CD14-positive monocyte (primary cell): ENCODE results near the gene MYOC. TPM values are rescaled to one million over a fixed set of nuclear protein-coding genes. Genes with fewer than 3 reads are reported as not detected.

ENCODE experiments used
- DNase-seq, 3 donors: peaks; one replicate each; pipeline ENCODE4 v3.0.0-alpha.2; 2011 to 2022
- H2AFZ ChIP-seq: 2 replicates; pipeline ENCODE4 v1.6.0; 2012; ENCODE audit warnings: mild to moderate bottlenecking, low read depth, low read length, inconsistent platforms; ENCODE audit not compliant: insufficient read depth, poor library complexity, severe bottlenecking
- H3K27ac ChIP-seq, 2 donors: 1 replicate in 1 of 2; 2 replicates in 1 of 2; pipeline ENCODE4 v1.5.1; 2012 to 2013; ENCODE audit warnings: low read length in 2 of 2, control low read depth in 1 of 2, inconsistent platforms in 1 of 2, low read depth in 1 of 2, mild to moderate bottlenecking in 1 of 2
- H3K27me3 ChIP-seq, 2 donors: one replicate each; pipeline versions ENCODE4 v1.6.0 to v1.6.1; 2011 to 2013; ENCODE audit warnings: low read length in 2 of 2; ENCODE audit not compliant: control insufficient read depth in 2 of 2, insufficient read depth in 2 of 2
- H3K36me3 ChIP-seq, 2 donors: replicated peaks in 1 of 2; 1 replicate in 1 of 2; 2 replicates in 1 of 2; pipeline versions ENCODE4 v1.5.1 to v1.6.1; 2012 to 2013; ENCODE audit warnings: low read length in 2 of 2, control low read depth in 1 of 2, inconsistent platforms in 1 of 2, mild to moderate bottlenecking in 1 of 2; ENCODE audit not compliant: insufficient read depth in 2 of 2, control insufficient read depth in 1 of 2
- H3K4me1 ChIP-seq, 2 donors: 1 replicate in 1 of 2; 2 replicates in 1 of 2; pipeline versions ENCODE4 v1.5.1 to v1.6.1; 2012 to 2013; ENCODE audit warnings: low read length in 2 of 2, control low read depth in 1 of 2, inconsistent platforms in 1 of 2, mild to moderate bottlenecking in 1 of 2, moderate library complexity in 1 of 2; ENCODE audit not compliant: insufficient read depth in 2 of 2, control insufficient read depth in 1 of 2
- H3K4me2 ChIP-seq: replicated peaks from 2 replicates; pipeline ENCODE3; 2012; ENCODE audit warnings: low read length, moderate library complexity, mild to moderate bottlenecking; ENCODE audit not compliant: poor library complexity, severe bottlenecking; ENCODE audit errors: extremely low read depth
- H3K4me3 ChIP-seq, 3 experiments: fragments of 200-600 bp in 1 of 3; sonication (generic) in 1 of 3; replicated peaks in 1 of 3; 1 replicate in 2 of 3; 2 replicates in 1 of 3; pipeline ENCODE4 v1.5.1; 2011 to 2013; ENCODE audit warnings: low read length in 3 of 3, mild to moderate bottlenecking in 3 of 3, control low read depth in 2 of 3, low read depth in 2 of 3, inconsistent platforms in 1 of 3, moderate library complexity in 1 of 3
- H3K79me2 ChIP-seq: 2 replicates; pipeline ENCODE4 v1.6.0; 2012; ENCODE audit warnings: mild to moderate bottlenecking, control low read depth, inconsistent platforms, low read length, moderate library complexity; ENCODE audit not compliant: insufficient read depth
- H3K9ac ChIP-seq: 2 replicates; pipeline ENCODE4 v1.6.0; 2017; ENCODE audit warnings: low read length, mild to moderate bottlenecking; ENCODE audit not compliant: insufficient read depth, poor library complexity, severe bottlenecking
- H3K9me3 ChIP-seq, 2 donors: replicated peaks in 1 of 2; 1 replicate in 1 of 2; 2 replicates in 1 of 2; pipeline versions ENCODE4 v1.5.1 to v1.6.1; 2012 to 2013; ENCODE audit warnings: low read length in 2 of 2, control low read depth in 1 of 2; ENCODE audit not compliant: control insufficient read depth in 1 of 2, insufficient read depth in 1 of 2
- H4K20me1 ChIP-seq: 2 replicates; pipeline ENCODE4 v1.6.0; 2012; ENCODE audit warnings: mild to moderate bottlenecking, low read length, control low read depth, moderate library complexity; ENCODE audit not compliant: insufficient read depth
- H3K27ac Mint-ChIP-seq, 7 donors: one replicate each; pipeline ENCODE4 v1.8.0; 2020; ENCODE audit warnings: mild to moderate bottlenecking in 7 of 7, mixed read lengths in 7 of 7, moderate library complexity in 6 of 7, inconsistent platforms in 2 of 7
- H3K27me3 Mint-ChIP-seq, 3 donors: one replicate each; pipeline ENCODE4 v1.8.0; 2021 to 2022; ENCODE audit warnings: low read depth in 3 of 3, mild to moderate bottlenecking in 3 of 3, mixed read lengths in 3 of 3, moderate library complexity in 3 of 3, inconsistent platforms in 1 of 3
- H3K36me3 Mint-ChIP-seq, 2 donors: one replicate each; pipeline ENCODE4 v1.8.0; 2020; ENCODE audit warnings: mixed read lengths in 2 of 2, inconsistent platforms in 1 of 2, mild to moderate bottlenecking in 1 of 2
- H3K4me1 Mint-ChIP-seq: one replicate; pipeline ENCODE4 v1.8.0; 2020; ENCODE audit warnings: mild to moderate bottlenecking, mixed read lengths
- H3K4me3 Mint-ChIP-seq, 2 donors: one replicate each; pipeline ENCODE4 v1.8.0; 2020; ENCODE audit warnings: mild to moderate bottlenecking in 2 of 2, mixed read lengths in 2 of 2, moderate library complexity in 1 of 2
- H3K9me3 Mint-ChIP-seq, 7 donors: one replicate each; pipeline ENCODE4 v1.8.0; 2020 to 2022; ENCODE audit warnings: mixed read lengths in 7 of 7, mild to moderate bottlenecking in 6 of 7, moderate library complexity in 6 of 7, inconsistent platforms in 2 of 7
- WGBS: methylation state at CpG from one replicate; pipeline ENCODE4 v1.1.5; 2013; ENCODE audit warnings: missing lambda C conversion rate; ENCODE audit not compliant: insufficient coverage; 5-methylcytosine and 5-hydroxymethylcytosine counted together
- intact Hi-C, 2 donors: fragments of 100-400 bp; cut with micrococcal nuclease; formaldehyde crosslinking; loops; one replicate each; pipeline versions ENCODE4 v1.15.0 to v1.15.1; 2023
- polyA plus RNA-seq, 3 donors: library from polyadenylated mRNA; depleted of rRNA in 1 of 3; unstranded in 2 of 3; stranded (reverse) in 1 of 3; fragments of 300-500 nt in 2 of 3; fragments of >200 nt in 1 of 3; fragmentation: Illumina TruSeq in 2 of 3; gene quantifications; 1 replicate in 2 of 3; 2 replicates in 1 of 3; pipeline ENCODE4 v1.2.3, GENCODE V29; 2012 to 2021
- TF ChIP-seq, protein P1 (sequence below): fragments of 200-600 bp; IDR thresholded peaks from one replicate; pipeline ENCODE4 v1.8.0; 2022; ENCODE audit warnings: antibody characterized with exemption, mild to moderate bottlenecking

The MYOC gene
- polyA plus RNA-seq, 3 donors = not detected

DNA sequence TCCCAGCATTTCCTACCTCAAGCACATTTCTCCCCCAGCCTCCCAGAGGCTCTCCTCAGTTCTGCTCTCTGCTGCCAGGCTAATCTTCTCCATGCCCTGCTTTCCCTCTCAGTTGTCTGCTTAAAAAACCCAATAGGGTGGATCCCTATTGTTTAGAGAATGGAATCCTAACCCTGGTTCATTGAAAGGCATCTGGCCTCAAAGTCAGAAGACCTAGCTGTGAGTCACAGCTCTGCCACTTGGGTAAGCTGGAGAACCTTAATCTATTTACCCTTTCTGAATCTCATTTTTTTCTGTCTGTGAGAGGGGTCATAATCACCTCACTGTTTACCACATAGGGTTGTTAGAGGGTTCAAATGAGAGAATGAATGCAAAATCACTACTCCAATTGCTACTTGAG lies 12.5 kb upstream of the MYOC start:
- Histone ChIP-seq H3K27me3 (no peaks in the 10 kb centered on the region), H3K27ac (no peak overlapping the region), H2AFZ (no peak overlapping the region), H3K79me2 (no peaks in the 10 kb centered on the region), H3K36me3 (no peaks in the 10 kb centered on the region), H3K9ac (no peak overlapping the region), H4K20me1 (no peaks in the 10 kb centered on the region), H3K4me1 (no peaks in the 10 kb centered on the region), H3K4me3 (no peak overlapping the region), H3K4me2 (no peak overlapping the region), H3K9me3 (no peaks in the 10 kb centered on the region)
- H3K4me3 Mint-ChIP-seq = no peak overlapping the region
- no peak overlapping the region for H3K27ac Mint-ChIP-seq
- no peaks in the 10 kb centered on the region for H3K9me3 Mint-ChIP-seq
- H3K27me3 Mint-ChIP-seq = peaks cover 0 to 5% (median 2%) of the 10 kb centered on the region in 3 donors
- intact Hi-C loops = no loop called here
- H3K36me3 Mint-ChIP-seq = no peaks in the 10 kb centered on the region
- DNase-seq = no peak
- TF ChIP-seq, protein P1, sequence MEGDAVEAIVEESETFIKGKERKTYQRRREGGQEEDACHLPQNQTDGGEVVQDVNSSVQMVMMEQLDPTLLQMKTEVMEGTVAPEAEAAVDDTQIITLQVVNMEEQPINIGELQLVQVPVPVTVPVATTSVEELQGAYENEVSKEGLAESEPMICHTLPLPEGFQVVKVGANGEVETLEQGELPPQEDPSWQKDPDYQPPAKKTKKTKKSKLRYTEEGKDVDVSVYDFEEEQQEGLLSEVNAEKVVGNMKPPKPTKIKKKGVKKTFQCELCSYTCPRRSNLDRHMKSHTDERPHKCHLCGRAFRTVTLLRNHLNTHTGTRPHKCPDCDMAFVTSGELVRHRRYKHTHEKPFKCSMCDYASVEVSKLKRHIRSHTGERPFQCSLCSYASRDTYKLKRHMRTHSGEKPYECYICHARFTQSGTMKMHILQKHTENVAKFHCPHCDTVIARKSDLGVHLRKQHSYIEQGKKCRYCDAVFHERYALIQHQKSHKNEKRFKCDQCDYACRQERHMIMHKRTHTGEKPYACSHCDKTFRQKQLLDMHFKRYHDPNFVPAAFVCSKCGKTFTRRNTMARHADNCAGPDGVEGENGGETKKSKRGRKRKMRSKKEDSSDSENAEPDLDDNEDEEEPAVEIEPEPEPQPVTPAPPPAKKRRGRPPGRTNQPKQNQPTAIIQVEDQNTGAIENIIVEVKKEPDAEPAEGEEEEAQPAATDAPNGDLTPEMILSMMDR = no peak
- H3K4me1 Mint-ChIP-seq = no peaks in the 10 kb centered on the region

DNA sequence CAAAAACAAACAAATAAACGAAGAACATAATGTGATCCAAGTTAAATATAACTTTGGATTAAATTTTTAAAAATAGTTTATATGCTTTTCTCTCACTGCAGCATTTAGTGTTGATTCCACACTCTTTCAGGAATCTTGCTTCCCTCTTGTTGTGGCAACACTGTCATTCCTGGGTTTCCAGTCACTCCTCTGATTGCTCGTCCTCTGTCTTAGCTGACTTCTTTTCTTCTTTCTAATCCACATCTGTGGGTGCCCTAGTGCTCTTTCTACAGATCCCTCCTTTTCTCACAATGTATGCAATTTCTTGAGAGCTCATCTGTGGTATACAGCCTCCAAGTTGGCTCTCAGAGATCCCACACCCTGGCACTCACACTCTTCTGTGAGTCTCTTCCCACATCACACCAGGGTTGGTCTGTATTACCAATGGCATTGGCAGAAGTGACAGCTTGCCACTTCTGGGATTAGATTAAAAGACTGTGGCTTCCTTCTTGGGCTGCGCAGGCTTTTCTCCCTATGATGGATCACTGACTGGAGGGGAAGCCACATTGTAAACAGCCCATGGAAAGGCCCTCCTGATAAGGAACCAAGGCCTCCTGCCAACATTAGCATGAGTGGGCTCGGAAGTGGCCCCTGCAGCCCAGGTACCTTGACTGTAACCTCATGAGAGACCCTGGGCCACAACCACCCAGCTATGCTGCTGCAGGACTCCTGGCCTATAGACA lies 11.5 kb upstream of the MYOC start:
- Histone ChIP-seq H3K4me1 (no peaks in the 10 kb centered on the region), H3K9ac (no peak overlapping the region)

More for the DNA sequence above, 11.5 kb upstream of the MYOC start:
- Mint-ChIP-seq H3K36me3 (no peaks in the 10 kb centered on the region), H3K9me3 (peaks cover 0 to 2% (median 0%) of the 10 kb centered on the region in 7 donors), H3K4me1 (no peaks in the 10 kb centered on the region), H3K4me3 (no peak overlapping the region), H3K27ac (no peak overlapping the region), H3K27me3 (peaks cover 0 to 5% (median 2%) of the 10 kb centered on the region in 3 donors)
- no peaks in the 10 kb centered on the region for H3K27me3 ChIP-seq
- no peaks in the 10 kb centered on the region for H3K36me3 ChIP-seq
- TF ChIP-seq, protein P1 = no peak
- no peak overlapping the region for H2AFZ ChIP-seq
- intact Hi-C loops = no loop called here
- DNase-seq = no peak
- H3K4me3 ChIP-seq = no peak overlapping the region
- H3K27ac ChIP-seq = no peak overlapping the region
- H3K79me2 ChIP-seq = no peaks in the 10 kb centered on the region
- no peak overlapping the region for H3K4me2 ChIP-seq
- H3K9me3 ChIP-seq = no peaks in the 10 kb centered on the region
- WGBS = 52% methylated on average over 2 of the region's 4 CpGs
- no peaks in the 10 kb centered on the region for H4K20me1 ChIP-seq
